K562 (cell line): ENCODE data around the gene WDHD1. TPM values are rescaled to one million over a fixed set of nuclear protein-coding genes. Genes with fewer than 3 reads are reported as not detected.

Experiments used
- ATAC-seq: fragments of 200-7000 bp; cut with Tn5 transposase; 3 replicates; pipeline ENCODE4 v1.9.1; 2020; ENCODE audit warnings: moderate library complexity
- BruUV-seq: library from RNA; stranded (reverse); fragments of 400-500 nt; replicated peaks from 2 replicates; lab custom pipeline; 2021; lab: Mats Ljungman, UMichigan
- CTCF ChIA-PET: fragments of 300-600 bp; formaldehyde crosslinking; extraction: SDS; loops from one replicate; lab custom pipeline; 2021; ENCODE audit warnings: low intra/inter-chr PET ratio; lab: Yijun Ruan, JAX
- POLR2A ChIA-PET: fragments of 300-600, 350-650 bp; sonication (Branson Sonifier 250); formaldehyde crosslinking; extraction: SDS; loops from one replicate; lab custom pipeline; 2021; ENCODE audit warnings: antibody characterized with exemption, inconsistent platforms; lab: Yijun Ruan, JAX
- DNase-seq, 4 experiments: peaks; one replicate each; pipeline versions ENCODE4 v3.0.0 to v3.0.0-alpha.2; 2011 to 2018; ENCODE audit warnings: low spot score in 3 of 4, mixed read lengths in 3 of 4; ENCODE audit errors: extremely low read depth in 1 of 4
- FAIRE-seq: peaks from 2 replicates; lab custom pipeline; 2011; peaks lifted over from hg19 to GRCh38; lab: Jason Lieb, UNC
- H2AFZ ChIP-seq: 2 replicates; pipeline ENCODE4 v1.6.0; 2011; ENCODE audit warnings: low read depth, low read length, control low read depth, inconsistent platforms
- H3K27ac ChIP-seq: fragments of 200-600 bp; 3 replicates; pipeline ENCODE4 v1.8.0; 2011; ENCODE audit warnings: low read depth, mild to moderate bottlenecking, control low read depth, inconsistent platforms, low read length, moderate library complexity, mixed read lengths; ENCODE audit errors: extremely low read depth
- H3K27me3 ChIP-seq, 2 experiments: fragments of 300-600 bp in 1 of 2; 2 replicates in 1 of 2; 3 replicates in 1 of 2; pipeline versions ENCODE4 v1.6.0 to v1.8.0; 2011; ENCODE audit warnings: inconsistent platforms in 2 of 2, low read length in 2 of 2, mild to moderate bottlenecking in 1 of 2, mixed read lengths in 1 of 2, moderate library complexity in 1 of 2; ENCODE audit not compliant: control insufficient read depth in 2 of 2, insufficient read depth in 2 of 2
- H3K36me3 ChIP-seq: fragments of 300-600 bp; 3 replicates; pipeline ENCODE4 v1.8.0; 2011; ENCODE audit warnings: mild to moderate bottlenecking, low read length, inconsistent platforms; ENCODE audit not compliant: control insufficient read depth, insufficient read depth
- H3K4me1 ChIP-seq, 2 experiments: fragments of 200-600 bp in 1 of 2; replicated peaks in 1 of 2; 2 replicates in 1 of 2; 3 replicates in 1 of 2; pipeline versions ENCODE4 v1.5.1 to v1.8.0; 2011; ENCODE audit warnings: inconsistent platforms in 2 of 2, low read length in 2 of 2, mild to moderate bottlenecking in 1 of 2, mixed read lengths in 1 of 2, moderate library complexity in 1 of 2; ENCODE audit not compliant: control insufficient read depth in 2 of 2, insufficient read depth in 2 of 2
- H3K4me2 ChIP-seq: 2 replicates; pipeline ENCODE4 v1.6.1; 2011; ENCODE audit warnings: low read length, control low read depth, inconsistent platforms, mixed read lengths; ENCODE audit not compliant: insufficient read depth
- H3K4me3 ChIP-seq: fragments of 200-600 bp; sonication (generic), shearing (Covaris generic); 2 replicates; pipeline ENCODE4 v1.5.1; 2016; ENCODE audit warnings: control low read depth, inconsistent platforms
- H3K79me2 ChIP-seq: fragments of 200-600 bp; 3 replicates; pipeline ENCODE4 v1.8.0; 2011; ENCODE audit warnings: low read length, inconsistent platforms; ENCODE audit not compliant: control insufficient read depth, insufficient read depth
- H3K9ac ChIP-seq, 2 experiments: 2 replicates each; pipeline versions ENCODE4 v1.6.0 to v1.6.1; 2011; ENCODE audit warnings: low read depth in 2 of 2, low read length in 2 of 2, control low read depth in 1 of 2, inconsistent platforms in 1 of 2, mild to moderate bottlenecking in 1 of 2, mixed read lengths in 1 of 2; ENCODE audit not compliant: insufficient read depth in 1 of 2
- H3K9me1 ChIP-seq: one replicate; pipeline ENCODE4 v1.6.0; 2011; ENCODE audit warnings: inconsistent platforms, mild to moderate bottlenecking, low read length, moderate library complexity; ENCODE audit not compliant: control insufficient read depth, insufficient read depth
- H3K9me3 ChIP-seq: replicated peaks from 2 replicates; pipeline ENCODE4 v1.5.1; 2011; ENCODE audit warnings: low read depth, low read length, inconsistent platforms; ENCODE audit not compliant: control insufficient read depth, insufficient read depth
- H4K20me1 ChIP-seq: replicated peaks from 2 replicates; pipeline ENCODE4 v1.6.1; 2011; ENCODE audit warnings: low read length, inconsistent platforms, mixed read lengths; ENCODE audit not compliant: control insufficient read depth, insufficient read depth
- CHD1 ChIP-seq: fragments of 200-600 bp; sonication (generic); IDR thresholded peaks from one replicate; pipeline ENCODE4 v1.6.1; 2012; ENCODE audit warnings: mild to moderate bottlenecking, moderate library complexity, low read length, inconsistent platforms
- FOXK2 ChIP-seq, 2 experiments: fragments of 450-650 bp; IDR thresholded peaks in 1 of 2; conservative IDR thresholded peaks in 1 of 2; 2 replicates each; pipeline ENCODE4 v1.6.1; 2016; ENCODE audit warnings: low read depth in 2 of 2, mild to moderate bottlenecking in 1 of 2
- GATA2 ChIP-seq: sonication (generic); formaldehyde crosslinking; IDR thresholded peaks from 2 replicates; pipeline ENCODE4 v1.4.0; 2020; ENCODE audit warnings: mild to moderate bottlenecking, missing genetic modification reagents
- KDM5B ChIP-seq: fragments of 200-600 bp; sonication (generic); IDR thresholded peaks from 2 replicates; pipeline ENCODE4 v1.6.1; 2012; ENCODE audit warnings: low read depth, mild to moderate bottlenecking, moderate library complexity, low read length, control low read depth, inconsistent platforms; ENCODE audit not compliant: insufficient replicate concordance
- MAFF ChIP-seq: IDR thresholded peaks from 2 replicates; pipeline ENCODE4 v1.6.1; 2012; ENCODE audit warnings: low read length, improper control_type of control experiment
- PHB2 ChIP-seq: fragments of 450-650 bp; IDR thresholded peaks from 2 replicates; pipeline ENCODE4 v1.6.1; 2017; ENCODE audit warnings: low read depth
- SMAD2 ChIP-seq: fragments of 150-350 bp; IDR thresholded peaks from 2 replicates; pipeline ENCODE4 v1.6.1; 2014; ENCODE audit warnings: low read depth, mild to moderate bottlenecking, low read length
- YY1 ChIP-seq, 3 experiments: IDR thresholded peaks; 2 replicates each; pipeline ENCODE4 v1.6.1; 2011; ENCODE audit warnings: low read length in 2 of 3, mild to moderate bottlenecking in 2 of 3, moderate library complexity in 2 of 3, borderline replicate concordance in 1 of 3, control low read depth in 1 of 3, low read depth in 1 of 3; ENCODE audit not compliant: insufficient read depth in 3 of 3, insufficient replicate concordance in 2 of 3, control insufficient read depth in 1 of 3, insufficient read length in 1 of 3; ENCODE audit errors: extremely low read depth in 1 of 3
- ZBTB12 ChIP-seq: fragments of 250-450 bp; sonication (Bioruptor Pico); IDR thresholded peaks from 2 replicates; pipeline ENCODE4 v1.4.0; 2020
- ZNF212 ChIP-seq: fragments of 450-650 bp; formaldehyde crosslinking; IDR thresholded peaks from 2 replicates; pipeline ENCODE4 v1.4.0; 2020; ENCODE audit warnings: mild to moderate bottlenecking
- ZNF224 ChIP-seq: sonication (generic); formaldehyde crosslinking; IDR thresholded peaks from 2 replicates; pipeline ENCODE4 v1.8.0; 2022; ENCODE audit warnings: mild to moderate bottlenecking, missing genetic modification reagents
- ZNF23 ChIP-seq: fragments of 250-450 bp; sonication (Bioruptor Pico); IDR thresholded peaks from 2 replicates; pipeline ENCODE4 v1.4.0; 2020; ENCODE audit warnings: mild to moderate bottlenecking
- ZNF57 ChIP-seq: fragments of 450-650 bp; formaldehyde crosslinking; IDR thresholded peaks from 2 replicates; pipeline ENCODE4 v1.4.0; 2020; ENCODE audit warnings: mild to moderate bottlenecking, moderate library complexity
- ZNF644 ChIP-seq: fragments of 200-800 bp; sonication (Bioruptor generic); IDR thresholded peaks from 2 replicates; pipeline ENCODE4 v1.6.1; 2016; ENCODE audit warnings: low read depth, missing genetic modification characterization, missing compliant biosample characterization
- ZNF717 ChIP-seq: fragments of 250-450 bp; sonication (Bioruptor Pico); IDR thresholded peaks from 2 replicates; pipeline ENCODE4 v1.5.0; 2021
- WGBS: fragments of 100-300 bp; shearing (Covaris generic); methylation state at CpG from one replicate; pipeline ENCODE4 v1.1.6; 2016; ENCODE audit warnings: low coverage, mixed read lengths; ENCODE audit not compliant: insufficient coverage; ENCODE audit errors: missing lambda C conversion rate; 5-methylcytosine and 5-hydroxymethylcytosine counted together
- in situ Hi-C: fragments of 300-500 bp; cut with MboI; formaldehyde crosslinking; loops from 4 replicates; pipeline ENCODE4 v1.15.0; 2018; ENCODE audit warnings: inconsistent platforms, mixed read lengths
- intact Hi-C: fragments of 100-400 bp; cut with micrococcal nuclease; formaldehyde crosslinking; loops from 2 replicates; pipeline ENCODE4 v1.14.2; 2022
- polyA plus RNA-seq, 8 experiments: library from polyadenylated mRNA; depleted of rRNA in 4 of 8; stranded (reverse) in 5 of 8; unstranded in 3 of 8; fragments of >200 nt; fragmentation: Nextera tagmentation in 2 of 8; fragmentation: Illumina TruSeq in 1 of 8; extraction: Ambion mirVana in 2 of 8; extraction: Trizol in 1 of 8; gene quantifications; 2 replicates each; pipeline versions ENCODE4 v1.2.1 to v1.2.3, GENCODE V29; 2011 to 2014; ENCODE audit warnings: inconsistent platforms in 1 of 8, missing spikeins in 1 of 8
- total RNA-seq, 7 experiments: library from RNA; depleted of rRNA in 6 of 7; stranded (reverse); fragments of >200 nt in 6 of 7; fragmentation: Illumina TruSeq in 2 of 7; extraction: Trizol in 2 of 7; gene quantifications; 2 replicates each; pipeline versions ENCODE4 v1.2.1 to v1.2.3, GENCODE V29; 2011 to 2021; ENCODE audit warnings: low replicate concordance in 1 of 7
- TF ChIP-seq, protein P1 (sequence below): fragments of 450-650 bp; formaldehyde crosslinking; IDR thresholded peaks from 2 replicates; pipeline ENCODE4 v1.4.0; 2020; ENCODE audit warnings: mild to moderate bottlenecking

The WDHD1 gene
- total and polyA plus RNA-seq, 9 of the 15 experiments (the other 6 are each of a cell fraction or from before 2014, with no cell fraction given) = 11.7 to 39.1 (median 30.0) TPM

- TF ChIP-seq ZBTB12 (CRISPR knock-in tag) = peak; percentile 80
- TF ChIP-seq CHD1 = peak; percentile 40
- TF ChIP-seq ZNF212 (CRISPR knock-in tag) = no peak
Observed at GRCh38 chr14:55051423-55052268, 24.7 kb upstream of the WDHD1 start, which contains the start of gene MAPK1IP1L (continued).

DNA sequence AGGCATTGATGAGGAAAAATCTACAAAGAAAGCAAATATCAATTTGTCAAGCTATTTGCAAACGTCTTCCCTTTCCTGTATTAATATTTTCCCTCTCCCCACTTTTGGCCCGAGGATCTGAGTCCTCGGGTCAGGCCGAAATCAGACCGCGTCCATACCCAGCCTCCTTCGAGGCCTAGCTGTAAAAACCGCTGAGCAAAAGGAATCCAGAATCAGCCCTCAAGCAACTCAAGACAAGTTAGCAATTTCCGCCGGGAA, 24.2 kb upstream of the WDHD1 start:
- intact Hi-C loops (loop anchor here (5.0 kb wide), 1 partner anchor 51 kb away; no protein-coding TSS in a partner anchor), in situ Hi-C loops (no loop called here)
- Histone ChIP-seq H3K4me3 (peak overlapping the region; percentile 97), H3K27ac (peak overlapping the region; percentile 99), H2AFZ (peak overlapping the region; percentile 91), H3K36me3 (peaks cover 37% of the 10 kb centered on the region), H3K9me1 (no peaks in the 10 kb centered on the region), H3K9me3 (no peaks in the 10 kb centered on the region), H3K27me3 (no peaks in the 10 kb centered on the region), H4K20me1 (no peaks in the 10 kb centered on the region; the same call in 1 of the 2 replicates), H3K9ac (peak overlapping the region; percentile 100), H3K4me2 (peak overlapping the region; percentile 92), H3K79me2 (peaks cover 50% of the 10 kb centered on the region), H3K4me1 (peaks cover 8 to 14% of the 10 kb centered on the region in 2 experiments; a peak in 3 of 5 replicates)
- DNase-seq = no peak
- ChIA-PET CTCF (interaction anchor here (0.6 to 0.7 kb wide), 2 partner anchors 39 to 110 kb away, joined by 4 to 5 read pairs; no protein-coding TSS in a partner anchor), POLR2A (interaction anchor here (0.6 to 3.2 kb wide), 14 partner anchors 8 to 361 kb away, joined by 3 to 22 read pairs (median 5); partner anchors contain the start of genes DLGAP5, SOCS4 and WDHD1)
- no peak for ATAC-seq
- BruUV-seq = no TSS peak
- 0% methylated on average over 9 of the region's 10 CpGs for WGBS
- peak; percentile 40 for FAIRE-seq
- TF ChIP-seq GATA2 (CRISPR knock-in tag) (no peak), ZNF717 (no peak), ZNF644 (tag) (0 out of 2 replicates have a peak, but pooled peaks have one; percentile 55), PHB2 (no peak), KDM5B (no peak), YY1 (IDR thresholded peaks at IDR 0.05; ENCODE audit: borderline replicate concordance in 1 of 3, control insufficient read depth in 1 of 3, extremely low read depth in 1 of 3, insufficient read depth in 3 of 3, insufficient read length in 1 of 3, insufficient replicate concordance in 2 of 3, low read depth in 1 of 3, low read length in 2 of 3) (no peak), ZNF224 (CRISPR knock-in tag) (no peak), MAFF (no peak), ZNF23 (no peak), FOXK2 (conservative IDR thresholded peaks at IDR 0.05 in 1 of 2, IDR thresholded peaks at IDR 0.05 in 1 of 2; ENCODE audit: low read depth in 2 of 2) (no peak), SMAD2 (no peak), ZNF57 (CRISPR knock-in tag) (no peak)
- TF ChIP-seq, protein P1, sequence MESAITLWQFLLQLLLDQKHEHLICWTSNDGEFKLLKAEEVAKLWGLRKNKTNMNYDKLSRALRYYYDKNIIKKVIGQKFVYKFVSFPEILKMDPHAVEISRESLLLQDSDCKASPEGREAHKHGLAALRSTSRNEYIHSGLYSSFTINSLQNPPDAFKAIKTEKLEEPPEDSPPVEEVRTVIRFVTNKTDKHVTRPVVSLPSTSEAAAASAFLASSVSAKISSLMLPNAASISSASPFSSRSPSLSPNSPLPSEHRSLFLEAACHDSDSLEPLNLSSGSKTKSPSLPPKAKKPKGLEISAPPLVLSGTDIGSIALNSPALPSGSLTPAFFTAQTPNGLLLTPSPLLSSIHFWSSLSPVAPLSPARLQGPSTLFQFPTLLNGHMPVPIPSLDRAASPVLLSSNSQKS = no peak
